NCI-H2029 treated with DMSO at 0.1 percent for 48 hours (cell line): ENCODE measurements around the gene FAM240A.

ENCODE experiments used
- DNase-seq: peaks from one replicate; lab custom pipeline; 2025; lab: John Stamatoyannopoulos, UW

Gene FAM240A

DNA sequence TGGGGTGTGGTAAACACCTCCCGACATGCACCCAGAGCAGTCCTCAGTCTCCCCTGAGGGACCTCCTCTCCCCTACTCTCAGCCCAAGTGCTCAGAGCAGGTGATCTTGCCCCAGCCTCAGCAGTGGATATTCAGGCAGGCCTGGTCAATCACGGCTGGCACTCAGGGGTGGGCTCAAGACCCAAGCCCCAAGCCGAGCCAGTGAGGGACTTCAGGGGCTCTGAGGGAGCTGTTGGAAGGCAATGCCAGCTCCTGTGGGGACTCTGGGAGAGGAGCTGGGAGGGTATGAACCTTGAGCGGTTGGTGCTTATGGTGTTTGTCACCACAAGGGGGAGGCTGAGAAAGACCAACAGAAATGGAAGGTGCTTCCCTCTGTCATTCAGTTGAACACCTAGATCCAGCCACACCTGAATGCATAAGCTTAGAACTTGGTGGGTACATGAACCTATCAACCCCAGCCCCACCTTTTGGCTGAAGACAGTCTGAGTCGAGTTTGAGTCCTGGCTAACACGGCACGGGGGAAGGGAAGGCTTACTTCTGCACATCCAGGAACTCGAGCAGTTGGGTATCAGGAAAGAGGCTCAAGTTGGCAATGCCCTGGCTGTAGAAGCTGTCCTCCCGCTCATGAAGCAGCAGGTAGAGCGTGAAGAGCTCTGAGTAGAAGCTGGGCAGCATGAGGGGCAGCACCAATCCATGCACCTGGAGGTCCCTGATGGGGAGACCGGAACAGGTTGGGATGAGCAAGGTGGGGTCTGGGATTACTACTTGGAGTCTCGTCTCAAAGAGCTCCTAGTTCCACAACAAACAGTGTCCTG is 61.9 kb downstream of the FAM240A start:
- no peak for DNase-seq

DNA sequence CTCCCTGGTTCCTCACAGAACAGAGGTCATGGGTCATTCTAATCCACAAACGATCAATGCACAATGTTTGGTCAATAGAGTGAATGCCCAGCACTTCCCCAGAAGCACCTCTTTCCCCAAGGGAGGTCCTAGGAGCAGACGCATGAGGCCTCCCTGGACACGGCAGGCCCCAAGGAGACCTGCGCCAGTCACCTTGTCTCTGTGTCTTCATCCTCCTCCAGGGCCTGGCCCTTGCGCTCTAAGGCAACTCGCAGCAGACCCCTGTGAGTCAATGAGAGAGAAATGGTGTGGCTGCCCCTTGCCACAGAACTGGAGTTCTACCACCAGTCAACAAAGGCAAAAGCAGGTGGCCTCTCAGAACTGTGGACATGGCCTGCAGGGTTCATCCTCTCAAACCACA is 63.1 kb downstream of the FAM240A start:
- no peak for DNase-seq
